GM12878 (cell line): Measurements from ENCODE around the gene INTU. TPM values are rescaled to one million over a fixed set of nuclear protein-coding genes. Genes with fewer than 3 reads are reported as not detected.

Source experiments
- ATAC-seq: fragments of 200-7000 bp; cut with Tn5 transposase; 3 replicates; pipeline ENCODE4 v1.9.1; 2020; ENCODE audit warnings: mild to moderate bottlenecking, moderate library complexity
- BruUV-seq: library from RNA; stranded (reverse); fragments of 400-500 nt; replicated peaks from 2 replicates; lab custom pipeline; 2021; lab: Mats Ljungman, UMichigan
- CTCF ChIA-PET: fragments of 300-600 bp; sonication (Branson Sonifier 250); formaldehyde crosslinking; extraction: SDS; loops from one replicate; lab custom pipeline; 2021; ENCODE audit warnings: inconsistent platforms; lab: Yijun Ruan, JAX
- POLR2A ChIA-PET: fragments of 350-600 bp; formaldehyde crosslinking; extraction: SDS; loops from one replicate; lab custom pipeline; 2021; ENCODE audit warnings: inconsistent platforms; lab: Charles Lee
- RAD21 ChIA-PET: fragments of 300-600 bp; sonication (Branson Sonifier 250); formaldehyde crosslinking; loops from one replicate; lab custom pipeline; 2023; ENCODE audit warnings: antibody characterized with exemption; ENCODE audit not compliant: unreplicated experiment; lab: Charles Lee
- SMC1A ChIA-PET: fragments of 300-600 bp; sonication (Branson Sonifier 250); formaldehyde crosslinking; loops from one replicate; lab custom pipeline; 2023; ENCODE audit not compliant: unreplicated experiment, uncharacterized antibody; lab: Charles Lee
- DNase-seq: peaks from one replicate; pipeline ENCODE4 v3.0.0-alpha.2; 2011; ENCODE audit warnings: low read depth, low spot score
- FAIRE-seq: peaks from 3 replicates; lab custom pipeline; 2011; peaks lifted over from hg19 to GRCh38; lab: Jason Lieb, UNC
- H2AFZ ChIP-seq: 2 replicates; pipeline ENCODE4 v1.6.0; 2011; ENCODE audit warnings: low read depth, low read length, control low read depth; ENCODE audit not compliant: control insufficient read depth
- H3K27ac ChIP-seq: 2 replicates; pipeline ENCODE4 v1.5.1; 2011; ENCODE audit warnings: control low read depth; ENCODE audit not compliant: control insufficient read depth, insufficient read depth
- H3K27me3 ChIP-seq, 2 experiments: replicated peaks in 1 of 2; 2 replicates each; pipeline versions ENCODE4 v1.6.0 to v1.6.1; 2011; ENCODE audit warnings: low read length in 1 of 2; ENCODE audit not compliant: control insufficient read depth in 2 of 2, insufficient read depth in 2 of 2
- H3K36me3 ChIP-seq, 2 experiments: 2 replicates each; pipeline ENCODE4 v1.5.1; 2011; ENCODE audit warnings: low read length in 1 of 2; ENCODE audit not compliant: control insufficient read depth in 2 of 2, insufficient read depth in 2 of 2
- H3K4me1 ChIP-seq: 2 replicates; pipeline ENCODE4 v1.6.1; 2011; ENCODE audit warnings: mild to moderate bottlenecking, low read length, moderate library complexity, mixed read lengths; ENCODE audit not compliant: control insufficient read depth, insufficient read depth
- H3K4me2 ChIP-seq: 2 replicates; pipeline ENCODE4 v1.6.0; 2011; ENCODE audit warnings: control low read depth; ENCODE audit not compliant: control insufficient read depth, insufficient read depth
- H3K4me3 ChIP-seq: fragments of 200-600 bp; sonication (generic); 2 replicates; pipeline ENCODE4 v1.5.1; 2016
- H3K79me2 ChIP-seq: 2 replicates; pipeline ENCODE4 v1.6.0; 2011; ENCODE audit warnings: low read length; ENCODE audit not compliant: control insufficient read depth, insufficient read depth
- H3K9ac ChIP-seq: 2 replicates; pipeline ENCODE4 v1.8.0; 2011; ENCODE audit warnings: low read length, control low read depth, mixed read lengths; ENCODE audit not compliant: control insufficient read depth, insufficient read depth
- H3K9me3 ChIP-seq: replicated peaks from 3 replicates; pipeline ENCODE4 v1.5.1; 2011; ENCODE audit warnings: mild to moderate bottlenecking, low read length; ENCODE audit not compliant: control insufficient read depth, insufficient read depth
- H4K20me1 ChIP-seq: 2 replicates; pipeline ENCODE4 v1.6.0; 2011; ENCODE audit not compliant: control insufficient read depth, insufficient read depth
- ATF2 ChIP-seq: IDR thresholded peaks from 2 replicates; pipeline ENCODE4 v1.6.1; 2012; ENCODE audit warnings: low read length, inconsistent platforms
- BHLHE40 ChIP-seq, 2 experiments: fragments of 450-650 bp in 1 of 2; IDR thresholded peaks; 2 replicates each; pipeline ENCODE4 v1.6.1; 2011 to 2017; ENCODE audit warnings: low read depth in 2 of 2, borderline replicate concordance in 1 of 2, improper control_type of control experiment in 1 of 2, low read length in 1 of 2, mild to moderate bottlenecking in 1 of 2
- HDGF ChIP-seq: fragments of 450-650 bp; IDR thresholded peaks from 2 replicates; pipeline ENCODE4 v1.6.1; 2016; ENCODE audit warnings: antibody characterized with exemption
- IKZF2 ChIP-seq, 2 experiments: fragments of 450-650 bp; IDR thresholded peaks; 2 replicates each; pipeline ENCODE4 v1.6.1; 2017; ENCODE audit warnings: mild to moderate bottlenecking in 2 of 2, moderate library complexity in 2 of 2
- IRF5 ChIP-seq: fragments of 450-650 bp; IDR thresholded peaks from 2 replicates; pipeline ENCODE4 v1.6.1; 2017; ENCODE audit warnings: borderline replicate concordance
- NR2C1 ChIP-seq: fragments of 450-650 bp; IDR thresholded peaks from 2 replicates; pipeline ENCODE4 v1.6.1; 2017; ENCODE audit warnings: antibody characterized with exemption, mild to moderate bottlenecking, moderate library complexity
- NRF1 ChIP-seq: conservative IDR thresholded peaks from 2 replicates; pipeline ENCODE4 v1.6.1; 2011; ENCODE audit warnings: mild to moderate bottlenecking, low read depth, low read length, improper control_type of control experiment
- PKNOX1 ChIP-seq: fragments of 450-650 bp; IDR thresholded peaks from 2 replicates; pipeline ENCODE4 v1.6.1; 2016; ENCODE audit warnings: mild to moderate bottlenecking
- RELB ChIP-seq: fragments of 450-650 bp; IDR thresholded peaks from 2 replicates; pipeline ENCODE4 v1.6.1; 2017; ENCODE audit warnings: low read depth, mild to moderate bottlenecking, moderate library complexity
- SIN3A ChIP-seq: IDR thresholded peaks from 2 replicates; pipeline ENCODE4 v1.6.1; 2012; ENCODE audit warnings: low read depth, low read length, improper control_type of control experiment
- SMAD1 ChIP-seq: fragments of 450-650 bp; IDR thresholded peaks from 2 replicates; pipeline ENCODE4 v1.6.1; 2018; ENCODE audit warnings: mild to moderate bottlenecking, low read depth; ENCODE audit not compliant: partially characterized antibody
- TAF1 ChIP-seq: IDR thresholded peaks from 2 replicates; pipeline ENCODE4 v1.6.1; 2011; ENCODE audit warnings: mild to moderate bottlenecking, low read depth, low read length, borderline replicate concordance
- TCF7 ChIP-seq: IDR thresholded peaks from 2 replicates; pipeline ENCODE4 v1.6.1; 2014; ENCODE audit warnings: antibody characterized with exemption, borderline replicate concordance
- ZNF687 ChIP-seq: fragments of 450-650 bp; IDR thresholded peaks from 2 replicates; pipeline ENCODE4 v1.6.1; 2017; ENCODE audit warnings: mild to moderate bottlenecking, moderate library complexity
- WGBS: methylation state at CpG from one replicate; pipeline ENCODE4 v1.1.6; 2016; ENCODE audit warnings: low lambda C conversion rate; ENCODE audit not compliant: insufficient replicate concordance, insufficient coverage; ENCODE audit errors: missing lambda C conversion rate; 5-methylcytosine and 5-hydroxymethylcytosine counted together
- in situ Hi-C: fragments of 300-500 bp; cut with MboI; formaldehyde crosslinking; loops from 9 replicates; pipeline ENCODE4 v1.14.3; 2018; ENCODE audit warnings: mixed read lengths
- intact Hi-C: fragments of 100-400 bp; cut with micrococcal nuclease; formaldehyde crosslinking; loops from one replicate; pipeline ENCODE4 v1.14.2; 2022; ENCODE audit not compliant: unreplicated experiment
- polyA plus RNA-seq, 11 experiments: library from polyadenylated mRNA; depleted of rRNA in 4 of 11; unstranded in 6 of 11; stranded (reverse) in 5 of 11; fragments of >200 nt; fragmentation: Nextera tagmentation in 4 of 11; fragmentation: Illumina TruSeq in 1 of 11; extraction: Ambion mirVana in 4 of 11; extraction: Trizol in 1 of 11; gene quantifications; 1 replicate in 1 of 11; 2 replicates in 10 of 11; pipeline versions ENCODE4 v1.2.1 to v1.2.3, GENCODE V29; 2011 to 2016; ENCODE audit warnings: inconsistent platforms in 2 of 11, missing spikeins in 2 of 11, low read depth in 1 of 11
- total RNA-seq, 4 experiments: library from RNA; depleted of rRNA in 3 of 4; stranded (reverse); fragments of >200 nt in 3 of 4; fragmentation: Illumina TruSeq in 1 of 4; extraction: Trizol in 1 of 4; gene quantifications; 2 replicates each; pipeline versions ENCODE4 v1.2.1 to v1.2.3, GENCODE V29; 2013 to 2021

The INTU gene
- total and polyA plus RNA-seq, 10 of the 15 experiments (the other 5 are each of a cell fraction or from before 2014, with no cell fraction given), result under 0.01 to 0.15 (median 0.01) TPM; not detected in 4

GRCh38 chr4:127741247-127741646 is 108.5 kb downstream of the INTU start (continued):
- TF ChIP-seq ATF2, result no peak
- TF ChIP-seq SIN3A, result no peak

- H3K4me3 ChIP-seq, result no peak overlapping the region
- H3K4me1 ChIP-seq, result no peaks in the 10 kb centered on the region
- H3K27ac ChIP-seq, result no peak overlapping the region
- H3K4me2 ChIP-seq, result no peak overlapping the region
- CTCF ChIA-PET, result no interaction called here
- H4K20me1 ChIP-seq, result no peaks in the 10 kb centered on the region
- intact Hi-C loops, result no loop called here
- peaks cover 8% of the 10 kb centered on the region for H3K9me3 ChIP-seq
- no TSS peak for BruUV-seq
- H2AFZ ChIP-seq, result no peak overlapping the region
- WGBS, result 43% methylated on average over 4 of the region's 4 CpGs
- H3K27me3 ChIP-seq, result no peaks in the 10 kb centered on the region
- in situ Hi-C loops, result no loop called here
- no peaks in the 10 kb centered on the region; a peak in 1 of 4 replicates for H3K36me3 ChIP-seq
- FAIRE-seq (no peak), DNase-seq (no peak), ATAC-seq (no peak)
- SMC1A ChIA-PET, result interaction anchor here (0.6 to 1.3 kb wide), 4 partner anchors 9 to 303 kb away, joined by 3 to 4 read pairs (median 3); no protein-coding TSS in a partner anchor
- H3K9ac ChIP-seq, result no peak overlapping the region
- H3K79me2 ChIP-seq, result no peaks in the 10 kb centered on the region
- RAD21 ChIA-PET, result no interaction called here
- POLR2A ChIA-PET, result no interaction called here
- TF ChIP-seq IRF5, result no peak
- no peak for TF ChIP-seq SMAD1
- no peak for TF ChIP-seq IKZF2 (IDR thresholded peaks at IDR 0.05)
- TF ChIP-seq HDGF, result no peak
- no peak for TF ChIP-seq NRF1
- no peak for TF ChIP-seq BHLHE40 (IDR thresholded peaks at IDR 0.05; ENCODE audit: borderline replicate concordance in 1 of 2, low read depth in 2 of 2, low read length in 1 of 2)
- TF ChIP-seq RELB, result no peak
- no peak for TF ChIP-seq TCF7
- no peak for TF ChIP-seq ZNF687
- no peak for TF ChIP-seq PKNOX1
- TF ChIP-seq TAF1, result no peak
- TF ChIP-seq NR2C1, result no peak
Observed at GRCh38 chr4:127747883-127748282, 115.1 kb downstream of the INTU start.
